HepG2 (cell line): ENCODE data around the gene SSBP4. TPM values are rescaled to one million over a fixed set of nuclear protein-coding genes. Genes with fewer than 3 reads are reported as not detected.

Experiments
- ATAC-seq: fragments of 200-7000 bp; cut with Tn5 transposase; 3 replicates; pipeline ENCODE4 v1.9.1; 2020; ENCODE audit warnings: mild to moderate bottlenecking, moderate library complexity
- BruUV-seq: library from RNA; stranded (reverse); fragments of 400-500 nt; replicated peaks from 2 replicates; lab custom pipeline; 2021; lab: Mats Ljungman, UMichigan
- CTCF ChIA-PET: fragments of 300-600 bp; formaldehyde crosslinking; extraction: SDS; loops from one replicate; lab custom pipeline; 2021; ENCODE audit warnings: low total read pairs, inconsistent platforms, low intra/inter-chr PET ratio; lab: Yijun Ruan, JAX
- POLR2A ChIA-PET: fragments of 350-600 bp; sonication (Branson Sonifier 250); formaldehyde crosslinking; loops from one replicate; lab custom pipeline; 2020; ENCODE audit warnings: antibody characterized with exemption, inconsistent platforms; lab: Yijun Ruan, JAX
- DNase-seq: peaks from one replicate; pipeline ENCODE4 v3.0.0-alpha.2; 2015; ENCODE audit warnings: low spot score
- FAIRE-seq: peaks from 3 replicates; lab custom pipeline; 2011; peaks lifted over from hg19 to GRCh38; lab: Jason Lieb, UNC
- H2AFZ ChIP-seq: one replicate; pipeline ENCODE4 v1.6.1; 2011; ENCODE audit warnings: low read length, inconsistent platforms
- H3K27ac ChIP-seq: fragments of 300-600 bp; 3 replicates; pipeline ENCODE4 v1.8.0; 2011; ENCODE audit warnings: mixed run types, mild to moderate bottlenecking, mixed read lengths, low read length, inconsistent platforms; ENCODE audit not compliant: insufficient read depth; ENCODE audit errors: extremely low read length
- H3K27me3 ChIP-seq, 2 experiments: fragments of 200-600 bp in 1 of 2; 2 replicates in 1 of 2; 3 replicates in 1 of 2; pipeline versions ENCODE4 v1.6.0 to v1.8.0; 2011; ENCODE audit warnings: low read length in 2 of 2, mild to moderate bottlenecking in 2 of 2, moderate library complexity in 2 of 2, inconsistent platforms in 1 of 2; ENCODE audit not compliant: insufficient read depth in 2 of 2, control insufficient read depth in 1 of 2
- H3K36me3 ChIP-seq, 2 experiments: fragments of 200-600 bp in 1 of 2; replicated peaks in 1 of 2; 2 replicates in 1 of 2; 3 replicates in 1 of 2; pipeline versions ENCODE4 v1.5.1 to v1.8.0; 2011; ENCODE audit warnings: low read length in 2 of 2, inconsistent platforms in 1 of 2; ENCODE audit not compliant: insufficient read depth in 2 of 2, control insufficient read depth in 1 of 2
- H3K4me1 ChIP-seq: 2 replicates; pipeline ENCODE4 v1.5.1; 2012; ENCODE audit warnings: low read length, inconsistent platforms; ENCODE audit not compliant: insufficient read depth
- H3K4me2 ChIP-seq: 2 replicates; pipeline ENCODE4 v1.6.0; 2011; ENCODE audit warnings: low read depth, low read length, inconsistent platforms
- H3K4me3 ChIP-seq, 3 experiments: fragments of 200-600 bp in 1 of 3; sonication (generic), shearing (Covaris generic) in 1 of 3; replicated peaks in 1 of 3; 2 replicates each; pipeline ENCODE4 v1.5.1; 2011 to 2016; ENCODE audit warnings: low read length in 3 of 3, inconsistent platforms in 2 of 3, low read depth in 2 of 3, mild to moderate bottlenecking in 2 of 3, control low read depth in 1 of 3, mixed read lengths in 1 of 3; ENCODE audit not compliant: insufficient read depth in 1 of 3
- H3K79me2 ChIP-seq: one replicate; pipeline ENCODE4 v1.6.1; 2011; ENCODE audit warnings: low read length, inconsistent platforms; ENCODE audit not compliant: insufficient read depth
- H3K9ac ChIP-seq: 2 replicates; pipeline ENCODE4 v1.6.0; 2011; ENCODE audit warnings: mild to moderate bottlenecking, low read depth, low read length, inconsistent platforms; ENCODE audit not compliant: insufficient read depth
- H3K9me3 ChIP-seq: 2 replicates; pipeline ENCODE4 v1.5.1; 2012; ENCODE audit warnings: mild to moderate bottlenecking, low read length
- H4K20me1 ChIP-seq: 2 replicates; pipeline ENCODE4 v1.6.0; 2011; ENCODE audit warnings: inconsistent platforms, mild to moderate bottlenecking, low read length, moderate library complexity; ENCODE audit not compliant: insufficient read depth
- CCDC6 ChIP-seq: sonication (generic); formaldehyde crosslinking; IDR thresholded peaks from 2 replicates; pipeline ENCODE4 v1.8.1; 2022; ENCODE audit warnings: mild to moderate bottlenecking, missing genetic modification reagents, moderate library complexity
- JUND ChIP-seq: sonication (generic); formaldehyde crosslinking; IDR thresholded peaks from 2 replicates; pipeline ENCODE4 v1.8.0; 2022; ENCODE audit warnings: mild to moderate bottlenecking, missing genetic modification reagents
- SP140L ChIP-seq: sonication (generic); formaldehyde crosslinking; IDR thresholded peaks from 2 replicates; pipeline ENCODE4 v1.4.0; 2020; ENCODE audit warnings: missing genetic modification reagents, borderline replicate concordance
- THAP11 ChIP-seq: IDR thresholded peaks from 2 replicates; pipeline ENCODE4 v1.6.1; 2016; ENCODE audit warnings: missing biosample characterization, missing genetic modification reagents
- YEATS4 ChIP-seq: sonication (generic); formaldehyde crosslinking; IDR thresholded peaks from 2 replicates; pipeline ENCODE4 v1.4.0; 2020; ENCODE audit warnings: missing genetic modification reagents, borderline replicate concordance
- ZFP36L2 ChIP-seq: sonication (generic); formaldehyde crosslinking; IDR thresholded peaks from 2 replicates; pipeline ENCODE4 v1.4.0; 2020; ENCODE audit warnings: missing genetic modification reagents
- ZNF17 ChIP-seq: sonication (generic); formaldehyde crosslinking; IDR thresholded peaks from 2 replicates; pipeline ENCODE4 v1.5.0; 2020; ENCODE audit warnings: mild to moderate bottlenecking, missing genetic modification reagents
- WGBS: methylation state at CpG from one replicate; pipeline ENCODE4 v1.1.6; 2017; ENCODE audit warnings: low lambda C conversion rate; 5-methylcytosine and 5-hydroxymethylcytosine counted together
- in situ Hi-C: cut with HindIII; loops from 2 replicates; pipeline ENCODE4 v1.10.0; 2017; ENCODE audit warnings: low pct_unique_long_range_greater_than_20kb; ENCODE audit not compliant: extremely low pct_ligation_motif_present
- intact Hi-C: fragments of 100-400 bp; cut with micrococcal nuclease; formaldehyde crosslinking; loops from one replicate; pipeline ENCODE4 v1.10.0; 2022; ENCODE audit not compliant: unreplicated experiment
- polyA plus RNA-seq, 8 experiments: library from polyadenylated mRNA; depleted of rRNA in 3 of 8; stranded (reverse) in 7 of 8; unstranded in 1 of 8; fragments of >200 nt; fragmentation: Illumina TruSeq in 4 of 8; extraction: Trizol in 4 of 8; gene quantifications; 2 replicates each; pipeline versions ENCODE4 v1.2.1 to v1.2.3, GENCODE V29; 2011 to 2016; ENCODE audit warnings: low read depth in 4 of 8, missing spikeins in 1 of 8, mixed read lengths in 1 of 8; ENCODE audit not compliant: insufficient read depth in 1 of 8
- total RNA-seq, 5 experiments: library from RNA; depleted of rRNA; stranded (reverse); fragments of >200 nt; fragmentation: Illumina TruSeq; extraction: Trizol; gene quantifications; 2 replicates each; pipeline ENCODE4 v1.2.3, GENCODE V29; 2016; ENCODE audit warnings: low read depth in 1 of 5
- TF ChIP-seq, protein P1 (sequence below): sonication (generic); formaldehyde crosslinking; IDR thresholded peaks from 2 replicates; pipeline ENCODE4 v1.8.0; 2022; ENCODE audit warnings: missing genetic modification reagents, low read depth, mild to moderate bottlenecking, borderline replicate concordance
- TF ChIP-seq, protein P2 (sequence below): sonication (generic); formaldehyde crosslinking; IDR thresholded peaks from 2 replicates; pipeline ENCODE4; 2020; ENCODE audit warnings: missing genetic modification reagents, mild to moderate bottlenecking, borderline replicate concordance
- TF ChIP-seq, protein P3 (sequence below): IDR thresholded peaks from 2 replicates; pipeline ENCODE4 v1.6.1; 2012; ENCODE audit warnings: inconsistent platforms
- TF ChIP-seq, protein P4 (sequence below): IDR thresholded peaks from 2 replicates; pipeline ENCODE4 v1.6.1; 2016; ENCODE audit warnings: mild to moderate bottlenecking
- TF ChIP-seq, protein P5 (sequence below): sonication (generic); formaldehyde crosslinking; IDR thresholded peaks from 2 replicates; pipeline ENCODE4 v1.4.0; 2020; ENCODE audit warnings: missing genetic modification reagents; ENCODE audit errors: not compliant biosample characterization
- TF ChIP-seq, protein P6 (sequence below): IDR thresholded peaks from 2 replicates; pipeline ENCODE4 v1.6.1; 2016; ENCODE audit warnings: low read depth, borderline replicate concordance

SSBP4 gene
- total and polyA plus RNA-seq, 2 of the 13 experiments (the other 11 are each of a cell fraction or from before 2014, with no cell fraction given), result 20.8 to 39.5 TPM

DNA sequence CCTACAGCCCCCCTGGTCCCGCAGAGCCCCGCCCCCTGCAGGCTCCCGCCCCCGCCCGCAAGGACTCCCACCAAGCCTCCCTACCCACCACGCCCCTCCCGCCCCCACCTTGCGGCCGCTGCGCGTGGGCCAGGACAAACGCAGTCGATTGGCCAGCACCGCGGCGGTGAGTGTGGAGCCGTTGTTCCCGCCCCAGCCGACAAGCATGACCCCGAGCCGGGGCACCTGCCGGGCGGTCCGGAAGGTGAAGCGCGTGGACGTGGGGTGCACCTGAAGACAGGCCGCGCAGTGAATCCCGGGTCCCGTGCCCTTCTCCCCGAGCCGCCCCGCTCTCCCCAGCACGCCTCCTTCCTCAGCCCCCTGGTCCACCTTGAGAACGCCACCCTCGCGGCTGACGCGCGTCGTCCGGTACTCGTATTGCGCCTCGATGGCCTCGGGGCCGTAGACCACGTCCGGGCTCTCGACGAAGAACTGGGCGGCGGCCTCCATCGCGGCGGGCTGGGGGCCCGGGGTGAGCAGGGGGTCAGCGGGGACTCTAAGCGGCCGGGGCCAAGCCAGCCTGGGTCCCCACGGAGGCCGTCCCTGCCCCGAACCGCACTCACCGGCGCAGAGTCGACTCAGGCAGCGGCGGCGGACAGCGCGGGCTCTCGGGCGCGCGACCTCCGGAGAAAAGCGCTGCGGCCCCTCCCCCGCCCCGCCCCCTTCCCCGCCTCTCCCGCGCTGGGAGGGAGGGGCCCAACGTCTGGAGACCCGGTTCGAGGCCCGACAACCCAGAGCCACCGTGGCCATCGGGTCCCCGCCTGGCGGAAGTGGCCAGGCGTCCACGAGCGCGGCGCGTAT, 18.5 kb downstream of the SSBP4 start, which contains the start of gene ISYNA1:
ISYNA1 (minus strand) TSS at position 643 of the 840 bp plus-strand sequence; CDS start at position 489, 154 bp downstream.
- peak within 1 kb of the TSS; percentile 53 for H3K27ac ChIP-seq
- intact Hi-C loops (no loop called here), in situ Hi-C loops (no loop called here)
- H2AFZ ChIP-seq, result no peak within 1 kb of the TSS
- WGBS, result 10% methylated on average over 40 of the region's 99 CpGs
- ChIA-PET POLR2A (interaction anchor here (0.6 to 1.6 kb wide), 3 partner anchors 17 to 52 kb away, joined by 3 to 4 read pairs (median 3); partner anchors contain the start of gene GDF15), CTCF (no interaction called here)
- BruUV-seq, result TSS peak; percentile 53
- H3K4me1 ChIP-seq, result peaks cover 45% of the 10 kb centered on the region
- no peaks in the 10 kb centered on the region for H3K79me2 ChIP-seq
- DNase-seq (peak; percentile 14), FAIRE-seq (no peak), ATAC-seq (peak; percentile 12)
- peak within 1 kb of the TSS; percentile 95 for H3K4me2 ChIP-seq
- no peaks in the 10 kb centered on the region for H3K9me3 ChIP-seq
- peaks cover 0 to 2% of the 10 kb centered on the region in 2 experiments; a peak in 1 of 5 replicates for H3K36me3 ChIP-seq
- peak within 1 kb of the TSS; percentile 29 to 75 (median 72) for H3K4me3 ChIP-seq
- peaks cover 9% of the 10 kb centered on the region; the same call in 1 of the 2 replicates for H4K20me1 ChIP-seq
- no peaks in the 10 kb centered on the region for H3K27me3 ChIP-seq
- peak within 1 kb of the TSS; percentile 70 for H3K9ac ChIP-seq
- TF ChIP-seq, protein P1, sequence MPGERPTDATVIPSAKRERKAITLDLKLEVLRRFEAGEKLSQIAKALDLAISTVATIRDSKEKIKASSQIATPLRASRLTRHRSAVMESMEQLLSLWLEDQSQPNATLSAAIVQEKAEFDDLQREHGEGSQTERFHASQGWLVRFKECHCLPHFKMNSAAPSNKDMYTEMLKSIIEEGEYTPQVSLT (CRISPR knock-in tag), result no peak
- TF ChIP-seq, protein P2, sequence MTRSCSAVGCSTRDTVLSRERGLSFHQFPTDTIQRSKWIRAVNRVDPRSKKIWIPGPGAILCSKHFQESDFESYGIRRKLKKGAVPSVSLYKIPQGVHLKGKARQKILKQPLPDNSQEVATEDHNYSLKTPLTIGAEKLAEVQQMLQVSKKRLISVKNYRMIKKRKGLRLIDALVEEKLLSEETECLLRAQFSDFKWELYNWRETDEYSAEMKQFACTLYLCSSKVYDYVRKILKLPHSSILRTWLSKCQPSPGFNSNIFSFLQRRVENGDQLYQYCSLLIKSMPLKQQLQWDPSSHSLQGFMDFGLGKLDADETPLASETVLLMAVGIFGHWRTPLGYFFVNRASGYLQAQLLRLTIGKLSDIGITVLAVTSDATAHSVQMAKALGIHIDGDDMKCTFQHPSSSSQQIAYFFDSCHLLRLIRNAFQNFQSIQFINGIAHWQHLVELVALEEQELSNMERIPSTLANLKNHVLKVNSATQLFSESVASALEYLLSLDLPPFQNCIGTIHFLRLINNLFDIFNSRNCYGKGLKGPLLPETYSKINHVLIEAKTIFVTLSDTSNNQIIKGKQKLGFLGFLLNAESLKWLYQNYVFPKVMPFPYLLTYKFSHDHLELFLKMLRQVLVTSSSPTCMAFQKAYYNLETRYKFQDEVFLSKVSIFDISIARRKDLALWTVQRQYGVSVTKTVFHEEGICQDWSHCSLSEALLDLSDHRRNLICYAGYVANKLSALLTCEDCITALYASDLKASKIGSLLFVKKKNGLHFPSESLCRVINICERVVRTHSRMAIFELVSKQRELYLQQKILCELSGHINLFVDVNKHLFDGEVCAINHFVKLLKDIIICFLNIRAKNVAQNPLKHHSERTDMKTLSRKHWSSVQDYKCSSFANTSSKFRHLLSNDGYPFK, result no peak
- TF ChIP-seq YEATS4 (CRISPR knock-in tag), result no peak; the same call in 1 of the 2 replicates
- TF ChIP-seq, protein P3, sequence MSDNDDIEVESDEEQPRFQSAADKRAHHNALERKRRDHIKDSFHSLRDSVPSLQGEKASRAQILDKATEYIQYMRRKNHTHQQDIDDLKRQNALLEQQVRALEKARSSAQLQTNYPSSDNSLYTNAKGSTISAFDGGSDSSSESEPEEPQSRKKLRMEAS, result peak; percentile 51
- TF ChIP-seq CCDC6 (CRISPR knock-in tag), result 0 out of 2 replicates have a peak, but pooled peaks have one; percentile 13
- peak; percentile 12; the same call in 1 of the 2 replicates for TF ChIP-seq THAP11 (CRISPR knock-in tag)
- TF ChIP-seq, protein P4, sequence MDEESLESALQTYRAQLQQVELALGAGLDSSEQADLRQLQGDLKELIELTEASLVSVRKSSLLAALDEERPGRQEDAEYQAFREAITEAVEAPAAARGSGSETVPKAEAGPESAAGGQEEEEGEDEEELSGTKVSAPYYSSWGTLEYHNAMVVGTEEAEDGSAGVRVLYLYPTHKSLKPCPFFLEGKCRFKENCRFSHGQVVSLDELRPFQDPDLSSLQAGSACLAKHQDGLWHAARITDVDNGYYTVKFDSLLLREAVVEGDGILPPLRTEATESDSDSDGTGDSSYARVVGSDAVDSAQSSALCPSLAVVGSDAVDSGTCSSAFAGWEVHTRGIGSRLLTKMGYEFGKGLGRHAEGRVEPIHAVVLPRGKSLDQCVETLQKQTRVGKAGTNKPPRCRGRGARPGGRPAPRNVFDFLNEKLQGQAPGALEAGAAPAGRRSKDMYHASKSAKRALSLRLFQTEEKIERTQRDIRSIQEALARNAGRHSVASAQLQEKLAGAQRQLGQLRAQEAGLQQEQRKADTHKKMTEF (CRISPR knock-in tag), result no peak
- TF ChIP-seq JUND (CRISPR knock-in tag), result no peak
- TF ChIP-seq, protein P5, sequence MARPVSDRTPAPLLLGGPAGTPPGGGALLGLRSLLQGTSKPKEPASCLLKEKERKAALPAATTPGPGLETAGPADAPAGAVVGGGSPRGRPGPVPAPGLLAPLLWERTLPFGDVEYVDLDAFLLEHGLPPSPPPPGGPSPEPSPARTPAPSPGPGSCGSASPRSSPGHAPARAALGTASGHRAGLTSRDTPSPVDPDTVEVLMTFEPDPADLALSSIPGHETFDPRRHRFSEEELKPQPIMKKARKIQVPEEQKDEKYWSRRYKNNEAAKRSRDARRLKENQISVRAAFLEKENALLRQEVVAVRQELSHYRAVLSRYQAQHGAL (CRISPR knock-in tag), result no peak
- no peak for TF ChIP-seq ZFP36L2
- no peak for TF ChIP-seq ZNF17 (CRISPR knock-in tag)
- TF ChIP-seq, protein P6, sequence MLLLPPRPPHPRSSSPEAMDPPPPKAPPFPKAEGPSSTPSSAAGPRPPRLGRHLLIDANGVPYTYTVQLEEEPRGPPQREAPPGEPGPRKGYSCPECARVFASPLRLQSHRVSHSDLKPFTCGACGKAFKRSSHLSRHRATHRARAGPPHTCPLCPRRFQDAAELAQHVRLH (CRISPR knock-in tag), result no peak; the same call in 1 of the 2 replicates
- TF ChIP-seq SP140L (CRISPR knock-in tag), result no peak
